COLO668 (cell line): ENCODE results near the gene PDE1A.
"Not testable (repeated sequence)": the region's sequence is repeated elsewhere in the genome, so short reads cannot be mapped to it uniquely, and the experiment has no call there.

ENCODE experiments used
- DNase-seq: peaks from one replicate; lab custom pipeline; 2025; ENCODE audit not compliant: unreplicated experiment; lab: John Stamatoyannopoulos, UW

The PDE1A gene

DNA sequence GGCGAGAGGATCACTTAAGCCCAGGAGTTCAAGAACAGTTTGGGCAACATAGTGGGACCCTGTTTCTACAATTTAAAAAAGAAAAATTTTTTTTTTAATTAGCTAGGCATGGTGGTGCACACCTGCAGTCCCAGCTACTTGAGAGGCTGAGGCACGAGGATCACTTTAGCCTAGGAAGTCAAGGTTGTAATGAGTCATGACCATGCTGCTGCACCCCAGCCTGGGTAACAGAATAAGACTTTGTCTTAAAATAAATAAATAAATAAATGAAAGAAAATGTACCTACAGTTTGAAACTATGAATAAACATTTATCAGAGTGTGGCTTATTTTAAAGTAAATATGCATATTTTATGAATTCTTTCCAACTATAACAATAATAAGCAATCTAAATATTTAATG lies 16.7 kb downstream of the PDE1A start:
- no peak for DNase-seq

DNA sequence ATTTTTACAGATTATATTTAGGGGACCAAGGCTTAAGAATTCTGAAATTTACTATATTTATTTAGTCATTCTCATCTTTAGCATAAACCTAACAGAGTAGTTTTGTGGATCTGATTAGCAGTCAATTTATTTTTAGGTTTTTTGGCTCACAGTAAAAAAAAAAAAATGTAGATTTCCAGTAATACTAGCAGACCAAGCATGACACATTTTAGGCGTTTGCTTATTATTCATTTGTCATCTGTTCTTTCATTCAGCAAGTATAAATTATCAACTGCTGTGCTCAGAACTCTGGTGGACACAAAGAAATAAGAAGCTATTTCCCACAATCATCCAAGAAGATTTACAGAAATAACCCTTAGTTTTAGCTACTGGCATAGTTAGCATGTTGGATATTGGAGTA lies 20.6 kb downstream of the PDE1A start:
- DNase-seq, result no peak

DNA sequence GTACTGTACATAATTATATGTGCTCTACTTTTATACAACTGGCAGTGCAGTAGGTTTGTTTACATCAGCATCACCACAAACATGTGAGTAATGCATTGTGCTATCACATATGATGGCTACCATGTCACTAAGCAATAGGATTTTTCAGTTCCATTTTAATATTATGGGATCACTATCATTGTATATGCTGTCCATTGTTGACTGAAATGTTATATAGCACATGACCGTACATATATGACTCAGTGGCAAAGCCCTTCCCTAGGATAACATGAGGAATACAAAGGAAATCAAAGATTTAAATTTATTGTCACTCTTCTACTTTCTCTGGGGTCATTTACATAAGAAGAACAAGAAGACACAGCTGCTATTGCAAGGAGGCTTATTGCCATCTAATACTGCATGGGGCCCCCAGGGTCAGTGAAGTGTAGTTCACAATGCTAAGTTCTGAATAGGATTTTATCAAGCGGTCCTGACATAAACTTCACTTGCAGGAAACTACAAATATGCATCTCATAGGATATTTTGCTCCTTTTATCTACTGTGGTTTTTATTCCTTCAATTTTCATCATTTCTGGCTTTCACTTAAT lies 21.8 kb downstream of the PDE1A start:
- no peak for DNase-seq

DNA sequence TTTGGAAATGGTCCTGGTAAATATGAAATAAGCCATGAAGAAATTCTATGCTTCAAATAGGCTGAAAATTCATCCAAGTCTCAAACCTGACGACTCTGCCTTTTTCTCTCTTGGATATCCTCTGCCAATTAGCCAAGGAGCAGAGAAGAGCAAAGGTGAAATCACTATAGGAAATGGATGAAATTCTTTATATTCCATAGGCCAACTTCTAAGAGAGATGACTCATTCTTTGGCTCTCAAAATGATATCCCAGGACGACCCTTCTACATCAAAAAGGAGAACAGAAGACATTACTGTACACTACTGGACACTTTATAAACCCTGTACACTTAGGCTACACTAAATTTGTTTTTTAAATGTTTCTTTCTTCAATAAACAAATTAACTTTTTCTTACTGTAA lies 22.7 kb downstream of the PDE1A start:
- DNase-seq, result no peak

DNA sequence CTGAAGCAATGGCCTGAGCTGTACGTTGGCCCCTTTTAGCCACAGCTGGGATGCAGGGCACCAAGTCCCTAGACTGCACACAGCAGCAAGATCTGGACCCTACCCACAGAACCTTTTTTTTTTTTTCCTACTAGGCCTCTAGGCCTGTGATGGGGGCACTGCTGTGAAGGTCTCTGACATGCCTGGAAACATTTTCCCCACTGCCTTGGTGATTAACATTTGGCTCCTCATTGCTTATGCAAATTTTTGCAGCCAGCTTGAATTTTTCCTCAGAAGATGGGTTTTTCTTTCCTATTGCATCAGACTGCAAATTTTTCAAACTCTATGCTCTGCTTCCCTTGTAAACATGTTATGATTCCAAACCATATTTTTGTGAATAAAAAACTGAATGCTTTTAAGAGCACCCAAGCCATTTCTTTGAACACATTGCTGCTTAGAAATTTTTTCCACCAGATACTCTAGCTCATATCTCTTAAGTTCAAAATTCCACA lies 33.5 kb downstream of the PDE1A start:
- no peak for DNase-seq

GRCh38 chr2:182391443-182391842 lies 35.4 kb downstream of the PDE1A start:
- no peak for DNase-seq

- not testable (repeated sequence) for DNase-seq
Observed at GRCh38 chr2:182386267-182386880, 40.5 kb downstream of the PDE1A start.

GRCh38 chr2:182384860-182385259 lies 42.0 kb downstream of the PDE1A start:
- no peak for DNase-seq

- DNase-seq, result no peak
Observed at GRCh38 chr2:182381225-182381624, 45.6 kb downstream of the PDE1A start.

DNA sequence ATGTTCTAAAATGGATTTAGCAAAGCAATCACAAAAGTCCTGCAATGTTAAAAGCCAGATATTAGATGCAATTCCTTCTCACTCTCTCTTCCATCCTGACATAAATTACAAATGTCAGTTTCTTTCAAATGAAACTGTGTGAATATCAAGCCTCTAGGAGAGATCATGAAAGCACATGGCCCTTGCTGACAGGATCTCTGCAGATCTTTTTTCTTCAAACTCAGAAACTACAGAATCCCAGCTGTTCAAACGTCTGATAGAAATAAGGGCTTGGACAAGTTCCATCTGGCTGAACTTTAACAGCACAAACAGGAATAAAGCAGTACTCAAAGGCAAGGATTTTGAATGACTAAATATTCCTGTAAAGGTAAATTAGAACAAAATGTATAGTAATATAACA lies 47.6 kb downstream of the PDE1A start:
- DNase-seq, result no peak

GRCh38 chr2:182378759-182379158 lies 48.1 kb downstream of the PDE1A start:
- no peak for DNase-seq

GRCh38 chr2:182377467-182377866 lies 49.4 kb downstream of the PDE1A start:
- no peak for DNase-seq

GRCh38 chr2:182375862-182376261 lies 51.0 kb downstream of the PDE1A start:
- no peak for DNase-seq

GRCh38 chr2:182372661-182373060 lies 54.2 kb downstream of the PDE1A start:
- DNase-seq, result no peak

DNA sequence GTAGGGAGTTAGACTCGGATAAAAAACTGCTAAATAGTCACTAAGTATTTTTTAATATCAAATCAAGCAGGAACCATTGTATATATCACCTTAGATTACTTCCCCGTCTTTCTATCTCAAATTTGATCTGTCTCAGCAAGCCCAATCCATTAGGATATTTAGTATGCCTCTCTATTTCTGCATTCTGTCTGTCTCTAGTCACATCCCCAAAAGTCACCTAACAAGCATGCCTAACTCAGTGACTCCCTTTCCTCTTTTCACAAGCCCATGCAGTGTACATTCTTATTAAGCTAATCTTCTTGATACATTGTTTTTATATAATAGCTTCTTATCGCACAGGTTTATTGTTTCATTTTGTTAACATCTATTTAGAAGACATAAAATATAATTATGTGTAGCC lies 57.8 kb downstream of the PDE1A start:
- DNase-seq, result no peak

DNA sequence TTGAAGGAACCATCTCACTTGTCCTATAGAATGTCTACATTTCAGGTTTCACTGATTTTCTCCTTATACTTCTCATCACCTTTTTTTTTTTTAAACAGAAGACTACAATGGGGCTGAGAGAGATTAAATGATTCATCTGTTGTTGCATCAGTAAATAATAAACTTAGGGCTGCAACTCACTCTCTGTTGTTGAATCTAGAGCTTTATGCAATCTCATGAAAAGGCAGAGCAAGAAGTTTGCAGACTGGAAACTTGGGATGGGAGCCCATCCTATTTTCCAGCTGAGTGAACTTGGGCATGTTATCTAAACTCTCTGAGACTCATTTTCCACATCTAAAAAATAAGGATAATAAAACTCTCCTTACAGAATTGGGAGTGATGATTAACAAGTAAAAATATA lies 58.4 kb downstream of the PDE1A start:
- DNase-seq, result no peak

DNA sequence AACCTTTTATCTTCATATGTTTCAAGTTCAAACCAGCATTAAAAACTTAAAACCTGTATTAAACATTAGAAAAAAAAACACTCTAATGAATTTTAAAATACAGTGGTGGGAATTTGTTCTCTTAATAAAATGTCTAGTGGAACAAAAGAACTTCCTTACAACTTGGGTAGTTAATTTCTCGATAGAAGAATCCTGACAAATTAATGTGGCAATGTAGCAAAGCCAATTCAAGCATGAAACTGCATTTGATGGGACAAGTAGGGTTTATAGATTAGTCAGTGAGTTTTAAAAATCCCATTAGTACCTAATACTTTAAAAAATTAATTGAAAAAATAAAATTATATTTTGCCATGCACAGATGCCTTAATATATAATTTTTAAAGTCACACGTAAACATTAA lies 59.4 kb downstream of the PDE1A start:
- DNase-seq, result no peak

- no peak for DNase-seq
Observed at GRCh38 chr2:182366628-182367027, 60.2 kb downstream of the PDE1A start.

GRCh38 chr2:182365855-182366254 lies 61.0 kb downstream of the PDE1A start:
- DNase-seq, result no peak

DNA sequence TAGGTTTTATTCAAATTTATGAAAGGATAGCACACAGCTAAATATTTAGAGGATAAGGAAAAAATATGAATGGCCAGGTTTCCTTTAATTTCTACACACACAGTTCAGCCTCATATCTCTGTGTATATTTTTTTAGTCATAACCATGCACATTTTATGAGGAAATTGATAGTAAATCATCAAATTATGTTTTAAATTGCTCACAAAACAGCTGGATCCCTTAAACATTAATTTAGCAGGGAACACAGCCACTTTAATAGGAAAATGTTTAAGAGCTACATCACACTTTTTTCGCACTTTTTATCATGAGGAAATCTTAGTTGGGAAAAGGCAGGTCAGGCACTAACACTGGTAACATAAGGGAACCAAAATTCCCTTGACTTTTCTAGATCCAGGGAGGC lies 65.4 kb downstream of the PDE1A start:
- DNase-seq, result no peak

GRCh38 chr2:182360663-182361260 lies 66.1 kb downstream of the PDE1A start:
- DNase-seq, result no peak

- DNase-seq, result no peak
Observed at GRCh38 chr2:182359990-182360662, 66.7 kb downstream of the PDE1A start.
